HepG2 (cell line): Measurements from ENCODE around the gene FHIP1B.

Experiments
- CCAR2 ChIP-seq: fragments of 200-400 bp; formaldehyde crosslinking; optimal IDR thresholded peaks from 2 replicates; pipeline ENCODE3; 2018; ENCODE audit warnings: low read depth, mild to moderate bottlenecking, low read length, moderate library complexity
- CTCF ChIP-seq: sonication (generic); formaldehyde crosslinking; IDR thresholded peaks from 2 replicates; pipeline ENCODE4 v1.5.0; 2020; ENCODE audit warnings: mild to moderate bottlenecking, missing genetic modification reagents, moderate library complexity
- EP300 ChIP-seq, 3 experiments: sonication (generic) in 1 of 3; formaldehyde crosslinking in 1 of 3; IDR thresholded peaks; 2 replicates each; pipeline versions ENCODE4 v1.5.1 to v1.6.1; 2011 to 2020; ENCODE audit warnings: low read depth in 2 of 3, low read length in 2 of 3, borderline replicate concordance in 1 of 3, improper control_type of control experiment in 1 of 3, mild to moderate bottlenecking in 1 of 3, missing genetic modification reagents in 1 of 3, moderate library complexity in 1 of 3
- FOXK1 ChIP-seq: sonication (generic); formaldehyde crosslinking; IDR thresholded peaks from 2 replicates; pipeline ENCODE4 v1.4.0; 2020; ENCODE audit warnings: low read depth, missing genetic modification reagents, borderline replicate concordance
- HDAC6 ChIP-seq: fragments of 200-600 bp; sonication (generic); IDR thresholded peaks from 2 replicates; pipeline ENCODE4 v1.7.0; 2017; ENCODE audit warnings: mild to moderate bottlenecking, antibody characterized with exemption, low read length, low read depth
- KDM1A ChIP-seq: IDR thresholded peaks from 2 replicates; pipeline ENCODE4 v1.6.1; 2016; ENCODE audit warnings: missing compliant biosample characterization
- PRPF4 ChIP-seq: fragments of 200-400 bp; formaldehyde crosslinking; IDR thresholded peaks from 2 replicates; pipeline ENCODE4 v1.6.1; 2016; ENCODE audit warnings: low read length, low read depth; ENCODE audit not compliant: poor library complexity, severe bottlenecking
- TCF7L2 ChIP-seq: IDR thresholded peaks from 2 replicates; pipeline ENCODE4 v1.6.1; 2011; ENCODE audit warnings: mild to moderate bottlenecking, low read depth, low read length, moderate library complexity
- ZNF280D ChIP-seq: sonication (generic); formaldehyde crosslinking; IDR thresholded peaks from 2 replicates; pipeline ENCODE4 v1.5.1; 2020; ENCODE audit warnings: mild to moderate bottlenecking, missing genetic modification reagents

GRCh38 chr11:6205366-6205765 is 29.1 kb downstream of the FHIP1B start, which contains the start of gene C11orf42:
- TF ChIP-seq KDM1A (CRISPR knock-in tag), result no peak
- no peak for TF ChIP-seq EP300 (IDR thresholded peaks at IDR 0.05; ENCODE audit: low read depth in 2 of 2, low read length in 2 of 2)
- TF ChIP-seq EP300 (CRISPR knock-in tag; IDR thresholded peaks at IDR 0.05; ENCODE audit: borderline replicate concordance), result no peak
- no peak for TF ChIP-seq PRPF4
- no peak for TF ChIP-seq HDAC6
- no peak for TF ChIP-seq TCF7L2
- TF ChIP-seq ZNF280D, result no peak
- TF ChIP-seq FOXK1 (CRISPR knock-in tag), result no peak
- TF ChIP-seq CCAR2, result no peak
- no peak for TF ChIP-seq CTCF
